ENCODE results near the gene PPAN. TPM values are rescaled to one million over a fixed set of nuclear protein-coding genes. Genes with fewer than 3 reads are reported as not detected.

Gene PPAN
- polyA plus RNA-seq, 1 donor (not counting 4 experiments of a cell fraction or from before 2014, with no cell fraction given), result 32.3 TPM

DNA sequence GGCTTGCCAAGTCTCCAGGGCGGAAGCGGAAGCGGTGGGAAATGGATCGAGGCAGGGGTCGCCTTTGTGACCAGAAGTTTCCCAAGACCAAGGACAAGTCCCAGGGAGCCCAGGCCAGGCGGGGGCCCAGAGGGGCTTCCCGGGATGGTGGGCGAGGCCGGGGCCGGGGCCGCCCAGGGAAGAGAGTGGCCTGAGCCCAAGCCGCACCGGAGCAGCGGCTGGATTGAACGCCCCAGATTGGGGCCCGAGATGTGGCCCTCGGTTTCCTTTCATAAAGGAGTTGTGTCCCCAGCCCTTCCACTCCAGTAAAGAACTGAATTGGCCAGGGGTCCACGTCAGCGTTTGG is 4.8 kb downstream of the PPAN start:
- no peak overlapping the region for H3K4me3 ChIP-seq (ENCODE audit: control insufficient read depth in 2 of 3, extremely low read depth in 1 of 3, insufficient read depth in 2 of 3, low read depth in 1 of 3, low read length in 3 of 3)
- no peak for FAIRE-seq
- H3K36me3 ChIP-seq (ENCODE audit: control insufficient read depth in 2 of 2, extremely low read depth in 1 of 2, insufficient read depth in 2 of 2, low read length in 2 of 2), result peaks cover 29 to 39% of the 10 kb centered on the region in 2 experiments
- H4K20me1 ChIP-seq (ENCODE audit: control insufficient read depth, extremely low read depth, insufficient read depth, low read length), result peaks cover 13% of the 10 kb centered on the region
- peaks cover 38% of the 10 kb centered on the region for H3K79me2 ChIP-seq (ENCODE audit: control insufficient read depth, insufficient read depth, low read length)
- H3K9me3 ChIP-seq (ENCODE audit: control insufficient read depth, low read depth, low read length), result no peaks in the 10 kb centered on the region
- H3K4me2 ChIP-seq (ENCODE audit: control insufficient read depth, extremely low read depth, insufficient read depth, low read depth, low read length), result no peak overlapping the region
- no peak overlapping the region for H2AFZ ChIP-seq (ENCODE audit: control insufficient read depth, low read length)
- no peak overlapping the region for H3K9ac ChIP-seq (ENCODE audit: control insufficient read depth, extremely low read depth, insufficient read depth, low read length)
- H3K27ac ChIP-seq (ENCODE audit: control insufficient read depth, insufficient read depth, low read length), result no peak overlapping the region
- H3K4me1 ChIP-seq (ENCODE audit: control insufficient read depth, extremely low read depth, insufficient read depth, low read length), result peaks cover 12% of the 10 kb centered on the region
- H3K27me3 ChIP-seq (ENCODE audit: control insufficient read depth, extremely low read depth, insufficient read depth, low read length), result no peaks in the 10 kb centered on the region
- no peak for DNase-seq (ENCODE audit: low read depth, low spot score)
- dilution Hi-C loops (cut with MboI; ENCODE audit: extremely low pct_ligation_motif_present, low sequenced_read_pairs), result no loop called here
- no peaks in the 10 kb centered on the region for H3K9me1 ChIP-seq (ENCODE audit: control insufficient read depth, extremely low read depth, insufficient read depth, low read length)
- TF ChIP-seq EZH2 (IDR thresholded peaks at IDR 0.05; ENCODE audit: low read length), result no peak
- TF ChIP-seq, protein P1, sequence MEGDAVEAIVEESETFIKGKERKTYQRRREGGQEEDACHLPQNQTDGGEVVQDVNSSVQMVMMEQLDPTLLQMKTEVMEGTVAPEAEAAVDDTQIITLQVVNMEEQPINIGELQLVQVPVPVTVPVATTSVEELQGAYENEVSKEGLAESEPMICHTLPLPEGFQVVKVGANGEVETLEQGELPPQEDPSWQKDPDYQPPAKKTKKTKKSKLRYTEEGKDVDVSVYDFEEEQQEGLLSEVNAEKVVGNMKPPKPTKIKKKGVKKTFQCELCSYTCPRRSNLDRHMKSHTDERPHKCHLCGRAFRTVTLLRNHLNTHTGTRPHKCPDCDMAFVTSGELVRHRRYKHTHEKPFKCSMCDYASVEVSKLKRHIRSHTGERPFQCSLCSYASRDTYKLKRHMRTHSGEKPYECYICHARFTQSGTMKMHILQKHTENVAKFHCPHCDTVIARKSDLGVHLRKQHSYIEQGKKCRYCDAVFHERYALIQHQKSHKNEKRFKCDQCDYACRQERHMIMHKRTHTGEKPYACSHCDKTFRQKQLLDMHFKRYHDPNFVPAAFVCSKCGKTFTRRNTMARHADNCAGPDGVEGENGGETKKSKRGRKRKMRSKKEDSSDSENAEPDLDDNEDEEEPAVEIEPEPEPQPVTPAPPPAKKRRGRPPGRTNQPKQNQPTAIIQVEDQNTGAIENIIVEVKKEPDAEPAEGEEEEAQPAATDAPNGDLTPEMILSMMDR (optimal IDR thresholded peaks at IDR 0.05 in 1 of 3, IDR thresholded peaks at IDR 0.05 in 1 of 3, conservative IDR thresholded peaks at IDR 0.05 in 1 of 3; ENCODE audit: extremely low read depth in 1 of 3, insufficient read depth in 2 of 3, low read length in 3 of 3), result no peak

DNA sequence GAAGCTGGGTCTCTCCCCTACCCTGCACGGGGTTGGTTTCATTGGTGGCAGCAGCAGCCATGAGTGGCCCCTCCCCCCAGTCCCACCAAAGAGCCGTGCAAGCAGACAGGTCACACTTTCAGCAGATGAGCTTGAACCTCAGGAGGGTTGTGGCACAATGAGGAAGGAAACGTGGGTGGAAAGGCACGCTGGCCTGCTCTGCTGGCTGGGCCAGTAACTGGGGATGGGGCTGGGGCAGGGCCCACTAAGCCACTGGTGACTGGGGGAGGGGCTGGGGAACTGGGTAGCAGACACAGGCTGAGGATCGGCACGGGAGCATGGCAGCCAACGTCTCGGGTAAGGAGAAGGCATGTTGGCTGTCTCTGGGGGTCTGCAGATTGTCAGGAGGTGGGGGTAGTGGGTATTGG is 5.2 kb downstream of the PPAN start, which contains the start of gene P2RY11:
Gene P2RY11 (plus strand): TSS at position 289 of the 407 bp plus-strand sequence. CDS start 29 bp downstream, at position 318.
- no peak within 1 kb of the TSS for H3K4me3 ChIP-seq (ENCODE audit: control insufficient read depth in 2 of 3, extremely low read depth in 1 of 3, insufficient read depth in 2 of 3, low read depth in 1 of 3, low read length in 3 of 3)
- H3K27ac ChIP-seq (ENCODE audit: control insufficient read depth, insufficient read depth, low read length), result no peak within 1 kb of the TSS
- no peak for FAIRE-seq
- TF ChIP-seq, protein P1 (optimal IDR thresholded peaks at IDR 0.05 in 1 of 3, IDR thresholded peaks at IDR 0.05 in 1 of 3, conservative IDR thresholded peaks at IDR 0.05 in 1 of 3; ENCODE audit: extremely low read depth in 1 of 3, insufficient read depth in 2 of 3, low read length in 3 of 3), result no peak
- no peak for TF ChIP-seq EZH2 (IDR thresholded peaks at IDR 0.05; ENCODE audit: low read length)
- no peaks in the 10 kb centered on the region for H3K27me3 ChIP-seq (ENCODE audit: control insufficient read depth, extremely low read depth, insufficient read depth, low read length)
- H4K20me1 ChIP-seq (ENCODE audit: control insufficient read depth, extremely low read depth, insufficient read depth, low read length), result peaks cover 13% of the 10 kb centered on the region
- no peak within 1 kb of the TSS for H3K9ac ChIP-seq (ENCODE audit: control insufficient read depth, extremely low read depth, insufficient read depth, low read length)
- H2AFZ ChIP-seq (ENCODE audit: control insufficient read depth, low read length), result no peak within 1 kb of the TSS
- H3K36me3 ChIP-seq (ENCODE audit: control insufficient read depth in 2 of 2, extremely low read depth in 1 of 2, insufficient read depth in 2 of 2, low read length in 2 of 2), result peaks cover 33 to 43% of the 10 kb centered on the region in 2 experiments
- peaks cover 37% of the 10 kb centered on the region for H3K79me2 ChIP-seq (ENCODE audit: control insufficient read depth, insufficient read depth, low read length)
- no peak for DNase-seq (ENCODE audit: low read depth, low spot score)
- dilution Hi-C loops (cut with MboI; ENCODE audit: extremely low pct_ligation_motif_present, low sequenced_read_pairs), result no loop called here
- no peak within 1 kb of the TSS for H3K4me2 ChIP-seq (ENCODE audit: control insufficient read depth, extremely low read depth, insufficient read depth, low read depth, low read length)
- H3K9me3 ChIP-seq (ENCODE audit: control insufficient read depth, low read depth, low read length), result no peaks in the 10 kb centered on the region
- no peaks in the 10 kb centered on the region for H3K9me1 ChIP-seq (ENCODE audit: control insufficient read depth, extremely low read depth, insufficient read depth, low read length)
- peaks cover 12% of the 10 kb centered on the region for H3K4me1 ChIP-seq (ENCODE audit: control insufficient read depth, extremely low read depth, insufficient read depth, low read length)
